Measurements from ENCODE around the gene PKM. TPM values are rescaled to one million over a fixed set of nuclear protein-coding genes. Genes with fewer than 3 reads are reported as not detected.

Gene PKM
- total RNA-seq, 1 experiment from 2014 or later, result 1,026 TPM

GRCh38 chr15:72173401-72173800 is 57.6 kb downstream of the PKM start:
- Histone ChIP-seq H2AK5ac (ENCODE audit: insufficient read length, low read length) (no peak overlapping the region), H3K23ac (ENCODE audit: insufficient read length, low read depth, low read length) (no peak overlapping the region)

More at GRCh38 chr15:72173401-72173800, 57.6 kb downstream of the PKM start:
- Histone ChIP-seq H4K20me1 (ENCODE audit: control insufficient read depth, insufficient read depth, insufficient read length) (no peaks in the 10 kb centered on the region), H2AFZ (ENCODE audit: low read length) (no peak overlapping the region), H2BK12ac (ENCODE audit: insufficient read length, low read depth, low read length) (no peak overlapping the region), H2BK15ac (ENCODE audit: low read depth, low read length) (no peak overlapping the region), H3K23me2 (ENCODE audit: insufficient read length, low read depth, low read length, poor library complexity, severe bottlenecking) (peaks cover 4% of the 10 kb centered on the region), H4K8ac (replicated peaks; ENCODE audit: insufficient read length, low read depth, low read length) (no peak overlapping the region), H3K4ac (ENCODE audit: low read depth, low read length) (no peak overlapping the region), H3K27me3 (ENCODE audit: insufficient read depth, low read length) (no peaks in the 10 kb centered on the region), H3K9me3 (ENCODE audit: control insufficient read depth, low read depth, low read length) (no peaks in the 10 kb centered on the region), H3K79me1 (ENCODE audit: insufficient read depth, low read depth, low read length, poor library complexity, severe bottlenecking) (no peaks in the 10 kb centered on the region), H3T11ph (ENCODE audit: low read length) (no peak overlapping the region), H3K9ac (ENCODE audit: extremely low read depth, insufficient read length, low read length) (no peak overlapping the region), H3K79me2 (ENCODE audit: insufficient read depth, low read length) (no peaks in the 10 kb centered on the region), H3K27ac (ENCODE audit: insufficient read length, low read depth, low read length) (no peak overlapping the region), H2BK20ac (ENCODE audit: low read depth, low read length, poor library complexity, severe bottlenecking) (no peak overlapping the region), H3K4me1 (ENCODE audit: insufficient read depth, low read length) (no peaks in the 10 kb centered on the region; the same call in 1 of the 2 replicates), H3K4me2 (ENCODE audit: insufficient read depth, insufficient read length, low read length) (no peak overlapping the region), H3K18ac (ENCODE audit: insufficient read length, low read depth, low read length) (no peak overlapping the region), H4K5ac (ENCODE audit: insufficient read length, low read depth, low read length) (no peak overlapping the region), H2BK5ac (ENCODE audit: insufficient read length, low read length) (no peak overlapping the region), H2BK120ac (ENCODE audit: low read depth, low read length, poor library complexity, severe bottlenecking) (no peak overlapping the region), H3K56ac (ENCODE audit: insufficient read length, low read depth, low read length) (no peak overlapping the region), H3K14ac (ENCODE audit: insufficient read depth, low read length) (no peak overlapping the region), H4K91ac (ENCODE audit: insufficient read length, low read depth, low read length) (no peak overlapping the region)
- Mint-ChIP-seq H3K36me3 (ENCODE audit: insufficient read depth in 1 of 3, low read depth in 3 of 3) (no peaks in the 10 kb centered on the region), H3K9me3 (no peaks in the 10 kb centered on the region), H3K4me3 (no peak overlapping the region), H3K27me3 (ENCODE audit: low read depth) (peaks cover 2% of the 10 kb centered on the region; the same call in 1 of the 2 replicates), H3K27ac (no peak overlapping the region), H3K4me1 (peaks cover 10 to 14% of the 10 kb centered on the region in 2 experiments)
- no CpG with 5 or more reads among the region's 6 CpGs for WGBS (ENCODE audit: extremely low coverage, insufficient read length, low lambda C conversion rate)
- no peak for DNase-seq
- no peak for TF ChIP-seq CTCF (conservative IDR thresholded peaks at IDR 0.05)
